Measurements from ENCODE around the gene EIF2S1. TPM values are rescaled to one million over a fixed set of nuclear protein-coding genes. Genes with fewer than 3 reads are reported as not detected.
A peak's percentile ranks its signal among the peaks of the same experiment; 100 is the strongest.

EIF2S1 gene
- total RNA-seq, 2 donors from 2014 or later: 74.9 to 126 TPM

GRCh38 chr14:67360470-67361206, 510 bp downstream of the EIF2S1 start:
- Histone ChIP-seq H3K4me1 (ENCODE audit: control insufficient read depth in 1 of 2, low read depth in 2 of 2) (peaks cover 32 to 53% of the 10 kb centered on the region in 2 donors), H3K36me3 (peaks cover 8% of the 10 kb centered on the region), H3K27ac (peak overlapping the region; percentile 94 to 95), H3K4me3 (peak overlapping the region; percentile 89), H3K9me3 (no peaks in the 10 kb centered on the region), H3K27me3 (replicated peaks; ENCODE audit: insufficient read depth) (no peaks in the 10 kb centered on the region)
- TF ChIP-seq CTCF (IDR thresholded peaks at IDR 0.05): no peak
- ATAC-seq (ENCODE audit: insufficient number of reproducible peaks, low FRiP score, low read depth): peak; percentile 21
- DNase-seq (ENCODE audit: low spot score): peak; percentile 6

GRCh38 chr14:67365476-67365875, 5.3 kb downstream of the EIF2S1 start:
- ATAC-seq (ENCODE audit: insufficient number of reproducible peaks, low FRiP score, low read depth) (no peak), DNase-seq (ENCODE audit: low spot score) (no peak)
- peaks cover 29% of the 10 kb centered on the region for H3K36me3 ChIP-seq
- TF ChIP-seq CTCF (IDR thresholded peaks at IDR 0.05): no peak
- no peaks in the 10 kb centered on the region for H3K9me3 ChIP-seq
- no peak overlapping the region for H3K4me3 ChIP-seq
- H3K27me3 ChIP-seq (replicated peaks; ENCODE audit: insufficient read depth): no peaks in the 10 kb centered on the region
- peaks cover 18 to 30% of the 10 kb centered on the region in 2 donors for H3K4me1 ChIP-seq (ENCODE audit: control insufficient read depth in 1 of 2, low read depth in 2 of 2)
- no peak overlapping the region for H3K27ac ChIP-seq

GRCh38 chr14:67370830-67371229, 10.7 kb downstream of the EIF2S1 start:
- Histone ChIP-seq H3K9me3 (no peaks in the 10 kb centered on the region), H3K27ac (no peak overlapping the region), H3K4me3 (no peak overlapping the region), H3K4me1 (ENCODE audit: control insufficient read depth in 1 of 2, low read depth in 2 of 2) (no peaks in the 10 kb centered on the region), H3K36me3 (peaks cover 38% of the 10 kb centered on the region), H3K27me3 (replicated peaks; ENCODE audit: insufficient read depth) (no peaks in the 10 kb centered on the region)
- DNase-seq (ENCODE audit: low spot score): no peak
- TF ChIP-seq CTCF (IDR thresholded peaks at IDR 0.05): no peak
- ATAC-seq (ENCODE audit: insufficient number of reproducible peaks, low FRiP score, low read depth): no peak

- Histone ChIP-seq H3K36me3 (peaks cover 36% of the 10 kb centered on the region), H3K9me3 (no peaks in the 10 kb centered on the region), H3K27ac (no peak overlapping the region), H3K4me3 (no peak overlapping the region), H3K27me3 (replicated peaks; ENCODE audit: insufficient read depth) (no peaks in the 10 kb centered on the region), H3K4me1 (ENCODE audit: control insufficient read depth in 1 of 2, low read depth in 2 of 2) (no peaks in the 10 kb centered on the region)
- no peak for DNase-seq (ENCODE audit: low spot score)
- no peak for TF ChIP-seq CTCF (IDR thresholded peaks at IDR 0.05)
- ATAC-seq (ENCODE audit: insufficient number of reproducible peaks, low FRiP score, low read depth): no peak
Measured at GRCh38 chr14:67371247-67372148, 11.4 kb downstream of the EIF2S1 start.

- Histone ChIP-seq H3K27me3 (replicated peaks; ENCODE audit: insufficient read depth) (no peaks in the 10 kb centered on the region), H3K36me3 (peaks cover 37% of the 10 kb centered on the region), H3K4me1 (ENCODE audit: control insufficient read depth in 1 of 2, low read depth in 2 of 2) (no peaks in the 10 kb centered on the region), H3K9me3 (no peaks in the 10 kb centered on the region), H3K27ac (no peak overlapping the region), H3K4me3 (no peak overlapping the region)
- ATAC-seq (ENCODE audit: insufficient number of reproducible peaks, low FRiP score, low read depth) (no peak), DNase-seq (ENCODE audit: low spot score) (no peak)
- TF ChIP-seq CTCF (IDR thresholded peaks at IDR 0.05): no peak
Measured at GRCh38 chr14:67372833-67373232, 12.7 kb downstream of the EIF2S1 start.

Data from thoracic aorta (tissue), 2 donors.